Right lobe of liver (tissue), 6 donors: ENCODE measurements around the gene ACSM2A. TPM values are rescaled to one million over a fixed set of nuclear protein-coding genes. Genes with fewer than 3 reads are reported as not detected.

Source experiments
- ATAC-seq, 4 donors: fragments of 200-7000 bp; cut with Tn5 transposase; one replicate each; pipeline ENCODE4 v1.9.1; 2020; ENCODE audit warnings: mild to moderate bottlenecking in 4 of 4, moderate library complexity in 4 of 4
- DNase-seq, 3 donors: peaks; one replicate each; pipeline ENCODE4 v3.0.0-alpha.2; 2020
- H3K27ac ChIP-seq, 3 donors: fragments of 200-600 bp; one replicate each; pipeline ENCODE4 v1.8.0; 2022
- H3K27me3 ChIP-seq, 2 donors: fragments of 200-600 bp; one replicate each; pipeline ENCODE4 v1.8.0; 2022
- H3K36me3 ChIP-seq, 4 donors: fragments of 200-600 bp; sonication (generic) in 1 of 4; one replicate each; pipeline versions ENCODE4 v1.5.1 to v1.8.0; 2017 to 2022; ENCODE audit warnings: control low read depth in 1 of 4
- H3K4me1 ChIP-seq, 4 donors: fragments of 200-600 bp; sonication (generic) in 1 of 4; one replicate each; pipeline versions ENCODE4 v1.5.1 to v1.8.0; 2017 to 2022; ENCODE audit warnings: control low read depth in 1 of 4
- H3K4me3 ChIP-seq, 3 donors: fragments of 200-600 bp; one replicate each; pipeline ENCODE4 v1.8.0; 2022
- H3K9me3 ChIP-seq, 4 donors: fragments of 200-600 bp; sonication (generic) in 1 of 4; one replicate each; pipeline versions ENCODE4 v1.5.1 to v1.8.0; 2017 to 2022; ENCODE audit warnings: control low read depth in 1 of 4
- POLR2A ChIP-seq: fragments of 450-650 bp; IDR thresholded peaks from one replicate; pipeline ENCODE4 v1.6.1; 2017; ENCODE audit warnings: antibody characterized with exemption, mild to moderate bottlenecking
- WGBS: methylation state at CpG from one replicate; pipeline ENCODE4 v1.1.6; 2018; ENCODE audit warnings: low coverage, low lambda C conversion rate; ENCODE audit not compliant: insufficient coverage; ENCODE audit errors: missing lambda C conversion rate; 5-methylcytosine and 5-hydroxymethylcytosine counted together
- intact Hi-C, 2 donors: fragments of 100-400 bp; cut with DNase I; formaldehyde crosslinking; loops; one replicate each; pipeline versions ENCODE4 v1.11.2 to v1.14.1; 2022
- total RNA-seq, 6 experiments: library from RNA; depleted of rRNA in 2 of 6; stranded (reverse); fragments of >200 nt in 2 of 6; fragmentation: NEBNext Ultra II Directional in 3 of 6; extraction: Animal tissue kit (Norgen Biotek cat#: 25700) in 3 of 6; gene quantifications; one replicate each; pipeline versions ENCODE4 v1.1.0 to v1.2.4, GENCODE V29; 2016 to 2023
- TF ChIP-seq, protein P1 (sequence below), 4 donors: fragments of 200-600 bp in 3 of 4; fragments of 450-650 bp in 1 of 4; IDR thresholded peaks; one replicate each; pipeline versions ENCODE4 v1.5.1 to v1.8.0; 2016 to 2022; ENCODE audit warnings: antibody characterized with exemption in 4 of 4, mild to moderate bottlenecking in 2 of 4
- donor health status: DM: no; HTN: yes; CAD: no.
- donor health status: DM: no; HTN: no; CAD: no.
- donor health status: DM: no; HTN: no; CAD: no.
- donor health status: DM: no; HTN: yes; CAD: no.
- donor health status: DM: no; HTN: yes; CAD: no.

The ACSM2A gene
- total RNA-seq, 6 experiments from 2014 or later = 120 to 532 (median 241) TPM

DNA sequence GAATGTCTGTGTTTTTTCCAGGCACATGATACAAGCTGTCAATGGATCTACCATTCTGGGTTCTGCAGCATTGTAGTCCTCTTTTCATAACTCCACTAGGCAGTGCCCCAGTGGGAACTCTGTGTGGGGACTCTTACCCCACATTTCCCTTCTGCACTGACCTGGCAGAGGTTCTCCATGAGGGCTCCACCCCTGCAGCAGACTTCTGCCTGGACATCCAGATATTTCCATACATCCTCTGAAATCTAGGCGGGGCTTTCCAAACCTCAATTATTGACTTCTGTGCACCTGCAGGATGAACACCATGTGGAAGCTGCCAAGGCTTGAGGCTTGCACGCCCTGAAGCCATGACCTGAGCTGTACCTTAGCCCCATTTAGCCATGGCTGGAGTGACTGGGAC, 56.0 kb downstream of the ACSM2A start:
- no peak for DNase-seq
- Histone ChIP-seq H3K36me3 (no peaks in the 10 kb centered on the region), H3K9me3 (no peaks in the 10 kb centered on the region), H3K27ac (no peak overlapping the region), H3K4me3 (no peak overlapping the region), H3K4me1 (no peaks in the 10 kb centered on the region), H3K27me3 (no peaks in the 10 kb centered on the region)
- no peak for ATAC-seq
- TF ChIP-seq, protein P1, sequence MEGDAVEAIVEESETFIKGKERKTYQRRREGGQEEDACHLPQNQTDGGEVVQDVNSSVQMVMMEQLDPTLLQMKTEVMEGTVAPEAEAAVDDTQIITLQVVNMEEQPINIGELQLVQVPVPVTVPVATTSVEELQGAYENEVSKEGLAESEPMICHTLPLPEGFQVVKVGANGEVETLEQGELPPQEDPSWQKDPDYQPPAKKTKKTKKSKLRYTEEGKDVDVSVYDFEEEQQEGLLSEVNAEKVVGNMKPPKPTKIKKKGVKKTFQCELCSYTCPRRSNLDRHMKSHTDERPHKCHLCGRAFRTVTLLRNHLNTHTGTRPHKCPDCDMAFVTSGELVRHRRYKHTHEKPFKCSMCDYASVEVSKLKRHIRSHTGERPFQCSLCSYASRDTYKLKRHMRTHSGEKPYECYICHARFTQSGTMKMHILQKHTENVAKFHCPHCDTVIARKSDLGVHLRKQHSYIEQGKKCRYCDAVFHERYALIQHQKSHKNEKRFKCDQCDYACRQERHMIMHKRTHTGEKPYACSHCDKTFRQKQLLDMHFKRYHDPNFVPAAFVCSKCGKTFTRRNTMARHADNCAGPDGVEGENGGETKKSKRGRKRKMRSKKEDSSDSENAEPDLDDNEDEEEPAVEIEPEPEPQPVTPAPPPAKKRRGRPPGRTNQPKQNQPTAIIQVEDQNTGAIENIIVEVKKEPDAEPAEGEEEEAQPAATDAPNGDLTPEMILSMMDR (IDR thresholded peaks at IDR 0.05) = no peak
- no peak for TF ChIP-seq POLR2A
- WGBS = no CpG with 5 or more reads among the region's 2 CpGs
- intact Hi-C loops = no loop called here

DNA sequence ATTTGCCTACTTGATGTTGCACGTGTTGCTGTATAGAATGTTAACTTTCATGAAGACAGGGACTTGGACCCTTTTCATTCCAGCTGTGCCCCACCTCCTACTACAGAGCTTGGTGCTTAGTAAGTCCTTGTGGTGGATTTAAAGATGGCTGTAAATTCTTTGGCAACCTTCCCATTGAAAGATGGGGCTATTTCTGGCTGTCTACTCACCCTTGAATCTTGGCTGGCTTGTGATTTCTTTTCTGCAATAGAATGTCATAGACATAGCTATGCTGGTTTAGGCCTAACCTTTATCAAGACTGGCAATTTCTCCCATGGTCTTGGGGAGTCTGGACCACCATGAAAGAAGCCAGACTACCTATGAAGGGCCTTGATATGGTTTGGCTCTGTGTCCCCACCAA, 59.0 kb downstream of the ACSM2A start:
- Histone ChIP-seq H3K4me1 (no peaks in the 10 kb centered on the region), H3K27ac (no peak overlapping the region), H3K4me3 (no peak overlapping the region), H3K9me3 (no peaks in the 10 kb centered on the region), H3K36me3 (no peaks in the 10 kb centered on the region), H3K27me3 (no peaks in the 10 kb centered on the region)
- DNase-seq = no peak
- TF ChIP-seq, protein P1 (IDR thresholded peaks at IDR 0.05) = no peak
- TF ChIP-seq POLR2A = no peak
- intact Hi-C loops = no loop called here
- 73% methylated on average over 1 of the region's 1 CpG for WGBS
- ATAC-seq = no peak

DNA sequence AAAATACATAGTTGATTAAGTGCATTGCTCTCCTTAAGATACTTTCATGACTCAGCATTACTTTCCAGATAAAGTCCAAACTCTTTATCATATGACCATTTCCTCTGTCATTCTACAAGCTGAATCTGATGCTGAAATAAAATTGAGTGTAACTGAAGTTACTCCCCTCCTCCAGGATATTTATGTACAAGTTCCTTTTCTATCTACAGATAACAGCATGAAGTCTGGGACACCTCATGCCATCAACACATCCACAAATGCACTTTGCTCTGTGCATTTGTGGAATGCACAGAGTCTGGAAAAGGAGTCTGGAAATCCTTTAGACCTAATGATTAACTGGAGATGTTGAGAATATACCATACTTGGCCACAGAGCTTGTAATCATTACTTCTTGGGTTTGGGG, 64.4 kb downstream of the ACSM2A start:
- ATAC-seq (no peak), DNase-seq (no peak)
- Histone ChIP-seq H3K36me3 (no peaks in the 10 kb centered on the region), H3K27me3 (no peaks in the 10 kb centered on the region), H3K4me1 (no peaks in the 10 kb centered on the region), H3K4me3 (no peak overlapping the region), H3K9me3 (no peaks in the 10 kb centered on the region), H3K27ac (no peak overlapping the region)
- intact Hi-C loops = no loop called here
- no peak for TF ChIP-seq POLR2A
- TF ChIP-seq, protein P1 (IDR thresholded peaks at IDR 0.05) = no peak

DNA sequence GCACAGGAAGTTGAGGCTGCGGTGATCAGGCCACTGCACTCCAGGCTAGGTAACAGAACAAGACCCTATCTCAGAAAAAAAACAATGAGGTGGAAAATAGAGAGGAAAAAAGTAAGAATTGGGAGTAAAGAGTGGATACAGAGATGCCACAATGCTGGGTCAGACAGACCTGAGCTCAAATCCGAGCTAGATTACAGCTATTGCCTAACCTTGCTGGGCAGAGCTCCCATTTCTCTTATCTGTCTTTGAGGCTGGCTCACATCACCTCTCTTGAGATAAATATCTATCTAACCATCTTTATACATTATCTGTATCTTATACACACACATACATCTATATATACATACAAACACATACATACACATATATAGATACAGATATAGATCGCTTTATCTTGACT, 65.8 kb downstream of the ACSM2A start:
- Histone ChIP-seq H3K4me1 (no peaks in the 10 kb centered on the region), H3K9me3 (no peaks in the 10 kb centered on the region), H3K27ac (no peak overlapping the region), H3K36me3 (no peaks in the 10 kb centered on the region), H3K4me3 (no peak overlapping the region), H3K27me3 (no peaks in the 10 kb centered on the region)
- WGBS = 63% methylated on average over 3 of the region's 3 CpGs
- ATAC-seq (peak; percentile 90 to 98 (median 94)), DNase-seq (peak in 1 of 3 donors; percentile 68)
- TF ChIP-seq, protein P1 (IDR thresholded peaks at IDR 0.05) = no peak
- TF ChIP-seq POLR2A = no peak
- intact Hi-C loops = no loop called here

DNA sequence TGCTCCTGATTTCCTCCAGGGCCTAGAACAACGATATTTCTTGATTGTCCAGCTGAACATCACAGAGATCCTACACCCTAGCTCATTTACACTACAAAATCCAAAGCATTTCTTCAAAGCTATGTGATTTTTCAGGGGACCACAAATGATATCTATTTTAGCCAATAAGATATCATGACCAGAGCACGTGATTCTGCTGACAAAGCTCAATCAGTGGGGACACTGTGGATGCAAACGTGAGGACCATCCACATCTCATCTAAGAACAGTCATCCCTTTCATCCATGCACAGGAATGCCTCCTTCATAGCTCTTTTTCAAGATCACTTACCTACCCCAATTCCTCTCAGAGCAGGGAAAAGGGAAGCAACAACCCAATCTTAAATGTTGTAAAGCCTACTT, 67.9 kb downstream of the ACSM2A start:
- 50% methylated on average over 3 of the region's 3 CpGs for WGBS
- ATAC-seq = no peak

More for the DNA sequence above, 67.9 kb downstream of the ACSM2A start:
- H3K9me3 ChIP-seq = no peaks in the 10 kb centered on the region
- H3K4me3 ChIP-seq = no peak overlapping the region
- no peak for TF ChIP-seq POLR2A
- TF ChIP-seq, protein P1 (IDR thresholded peaks at IDR 0.05) = no peak
- intact Hi-C loops = no loop called here
- DNase-seq = no peak
- no peaks in the 10 kb centered on the region for H3K4me1 ChIP-seq
- no peak overlapping the region for H3K27ac ChIP-seq
- no peaks in the 10 kb centered on the region for H3K27me3 ChIP-seq
- H3K36me3 ChIP-seq = no peaks in the 10 kb centered on the region
